T-helper 22 cell (primary cell): ENCODE measurements around the gene CWC25.

ENCODE experiments used
- DNase-seq: peaks from one replicate; pipeline ENCODE4 v3.0.0-alpha.2; 2020; ENCODE audit warnings: low read depth

The CWC25 gene

DNA sequence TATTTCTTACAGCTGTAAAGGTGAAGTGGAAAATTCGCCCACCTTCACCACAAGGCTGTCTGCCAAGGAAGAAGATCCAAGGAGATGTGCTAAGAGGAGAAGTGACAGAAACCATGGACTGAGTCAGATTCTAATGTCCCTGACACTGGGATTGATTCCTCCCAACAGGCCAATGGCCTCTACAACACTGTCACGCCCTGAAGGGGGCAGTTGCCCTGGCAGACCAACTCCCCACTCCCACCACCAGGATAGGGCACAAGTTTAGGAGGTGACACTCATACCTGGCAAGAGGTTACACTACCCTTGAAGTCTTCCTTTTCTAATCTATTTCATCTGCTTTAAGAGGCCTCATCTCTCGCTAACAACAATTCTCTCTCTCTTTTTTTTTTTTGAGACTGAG, 41.9 kb downstream of the CWC25 start:
- no peak for DNase-seq

DNA sequence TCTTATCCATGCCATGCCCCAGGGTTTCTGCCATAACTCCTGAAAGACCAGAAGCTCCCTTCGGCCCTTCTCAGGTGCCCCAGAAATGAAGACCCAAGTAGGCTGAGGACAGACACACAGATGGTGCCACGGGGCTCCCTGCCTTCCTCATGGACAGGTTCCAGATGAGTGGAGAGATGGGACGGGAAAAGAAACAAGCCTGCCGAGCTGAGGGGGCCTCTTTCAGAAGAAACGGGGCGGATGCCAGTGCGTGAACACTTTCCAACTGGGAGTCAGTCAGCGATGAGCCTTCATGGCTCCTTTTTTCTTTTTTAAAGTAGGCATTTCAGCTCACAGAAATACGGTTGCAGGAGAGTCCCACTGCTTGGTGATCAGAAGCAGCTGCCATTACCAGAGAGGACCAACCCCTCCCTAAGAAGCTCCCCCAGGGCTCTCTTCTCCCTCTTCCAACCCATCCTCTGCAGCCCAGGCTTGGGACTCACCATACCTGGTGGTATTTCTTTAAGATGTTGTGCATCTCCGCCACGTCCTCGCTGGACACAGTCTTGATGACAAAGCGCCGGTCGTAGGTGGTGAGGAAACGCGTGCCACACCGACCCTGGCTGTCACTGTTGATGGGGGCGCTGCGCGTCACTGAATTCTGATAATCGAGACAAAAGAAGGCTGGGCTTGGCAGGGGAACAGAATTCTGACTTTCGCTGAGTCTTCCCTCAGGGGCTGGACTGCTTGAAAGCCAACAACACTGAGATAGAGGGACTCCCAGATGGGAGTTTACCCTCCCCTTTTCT, 45.0 kb downstream of the CWC25 start:
- DNase-seq, result no peak

DNA sequence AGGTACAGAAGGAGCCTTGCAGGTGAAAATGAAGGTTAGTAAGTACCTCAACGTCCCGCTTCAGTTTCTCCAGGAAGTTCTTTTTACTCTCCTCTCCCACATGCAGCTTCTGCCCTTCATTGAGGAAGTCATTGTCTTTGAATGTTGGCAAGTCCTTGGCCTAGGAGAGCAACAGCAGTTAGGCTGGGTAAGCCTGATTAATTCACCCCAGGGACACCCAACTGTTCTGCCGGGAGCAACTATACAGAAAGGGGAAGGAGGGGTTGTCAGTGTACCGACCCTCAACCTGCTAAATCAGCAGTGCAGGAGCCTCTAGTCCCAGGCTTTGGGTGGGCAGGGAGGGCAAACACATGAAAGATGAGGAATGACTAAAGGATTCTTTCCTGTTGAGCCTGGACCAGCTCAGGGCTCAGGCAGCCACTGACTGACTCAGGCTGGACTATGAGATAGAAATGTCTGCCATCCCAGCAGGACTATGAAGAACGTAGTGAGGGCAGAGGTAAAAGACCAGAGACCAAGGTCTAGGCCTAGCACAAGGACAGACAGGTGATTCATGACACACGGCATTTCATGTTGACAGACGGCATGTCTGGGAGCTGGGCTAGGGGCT, 47.4 kb downstream of the CWC25 start:
- DNase-seq, result no peak

DNA sequence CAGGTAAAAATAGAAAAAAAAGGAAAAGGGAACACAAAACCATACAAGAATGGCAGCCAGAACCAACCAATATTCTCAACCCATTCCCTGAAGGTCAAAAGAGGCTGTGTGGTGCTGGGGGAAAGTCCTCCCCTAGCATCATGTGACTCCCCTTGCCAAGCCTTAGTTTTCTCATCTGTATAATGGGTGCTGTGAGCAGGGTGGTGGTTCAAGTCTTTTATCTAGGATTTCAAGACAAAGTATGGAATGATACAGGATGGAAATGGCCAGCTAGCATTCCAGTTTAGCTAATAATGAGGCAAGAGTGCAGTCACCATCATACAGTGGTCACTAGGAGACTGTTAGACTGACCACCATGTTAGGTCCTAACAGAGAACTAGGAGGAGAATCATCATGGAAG, 51.9 kb downstream of the CWC25 start:
- no peak for DNase-seq

DNA sequence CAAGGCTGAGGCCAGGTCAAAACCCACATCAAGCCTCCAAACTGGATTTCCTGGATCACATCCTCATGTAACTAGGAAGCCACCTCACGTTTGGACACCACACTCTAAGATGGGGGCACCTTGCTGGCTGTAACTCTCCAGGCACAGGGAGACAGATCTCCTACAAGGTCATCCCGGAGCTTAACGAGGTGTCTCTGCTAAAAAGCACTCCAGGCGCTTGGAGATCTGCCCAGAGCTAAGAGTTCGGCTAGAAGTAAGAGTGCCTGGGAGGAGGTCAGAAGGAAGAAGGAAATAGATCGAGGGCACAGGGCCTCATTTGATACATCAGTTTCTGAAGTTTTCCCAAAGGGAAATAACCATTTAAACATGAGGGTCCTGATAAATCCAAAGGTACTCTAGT, 56.7 kb downstream of the CWC25 start:
- DNase-seq, result no peak

DNA sequence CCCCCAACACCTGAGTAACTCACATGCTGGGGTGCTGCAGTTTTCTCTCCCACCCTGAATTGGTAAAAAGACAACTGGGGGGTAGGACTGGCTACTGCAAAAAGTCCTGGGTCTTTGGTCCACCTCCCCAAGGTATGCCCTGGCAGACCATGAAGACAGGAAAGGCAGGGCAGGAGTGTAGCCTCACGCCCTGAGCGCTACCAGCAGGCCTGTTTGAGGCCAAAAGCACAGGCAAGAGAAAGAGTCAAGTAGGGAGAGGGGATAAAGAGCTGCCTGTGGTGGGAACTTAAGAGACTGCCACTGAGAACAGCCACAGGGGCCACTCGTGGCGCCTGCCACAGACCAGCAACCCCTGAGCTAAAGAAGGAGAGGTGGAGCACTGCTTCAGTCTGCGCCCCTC, 58.8 kb downstream of the CWC25 start:
- DNase-seq, result no peak

DNA sequence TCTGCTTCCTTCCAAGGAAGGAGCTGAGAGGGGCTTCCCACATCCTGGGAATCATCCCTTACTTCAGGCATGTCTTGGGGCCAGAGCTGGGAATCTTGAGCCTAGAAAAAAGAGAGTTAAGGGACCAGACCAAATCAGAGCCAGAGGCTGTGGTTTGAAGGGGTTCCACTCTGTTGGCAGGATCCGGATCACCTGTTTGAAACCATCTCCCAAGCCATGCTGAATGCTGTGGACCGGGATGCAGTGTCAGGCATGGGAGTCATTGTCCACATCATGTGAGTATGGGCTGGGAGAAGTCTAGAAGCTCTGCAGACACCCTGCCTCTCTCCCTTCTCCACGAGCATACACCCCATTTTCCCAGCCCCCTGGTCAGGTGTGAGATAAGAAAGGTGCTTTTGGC, 62.9 kb downstream of the CWC25 start:
- DNase-seq, result no peak

DNA sequence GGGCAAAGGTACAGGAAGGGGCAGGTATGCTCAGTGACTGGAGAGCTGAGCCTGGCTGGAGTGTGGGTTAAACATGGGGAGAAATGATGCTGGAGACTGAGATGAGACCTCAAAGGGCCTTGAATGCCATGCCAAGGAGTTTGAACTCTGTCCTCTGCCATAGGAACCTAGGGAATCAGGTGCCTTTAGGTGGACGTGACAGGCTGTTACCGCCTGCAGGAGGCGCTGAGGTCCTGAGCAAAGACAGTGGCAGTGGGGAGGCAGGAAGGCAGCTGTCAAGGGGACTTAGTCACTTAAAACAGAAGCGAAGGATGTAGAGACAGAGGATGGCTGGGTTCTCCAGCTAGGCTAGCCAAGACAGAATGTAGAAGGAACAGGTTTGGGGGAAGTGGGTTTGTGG, 63.5 kb downstream of the CWC25 start:
- no peak for DNase-seq

DNA sequence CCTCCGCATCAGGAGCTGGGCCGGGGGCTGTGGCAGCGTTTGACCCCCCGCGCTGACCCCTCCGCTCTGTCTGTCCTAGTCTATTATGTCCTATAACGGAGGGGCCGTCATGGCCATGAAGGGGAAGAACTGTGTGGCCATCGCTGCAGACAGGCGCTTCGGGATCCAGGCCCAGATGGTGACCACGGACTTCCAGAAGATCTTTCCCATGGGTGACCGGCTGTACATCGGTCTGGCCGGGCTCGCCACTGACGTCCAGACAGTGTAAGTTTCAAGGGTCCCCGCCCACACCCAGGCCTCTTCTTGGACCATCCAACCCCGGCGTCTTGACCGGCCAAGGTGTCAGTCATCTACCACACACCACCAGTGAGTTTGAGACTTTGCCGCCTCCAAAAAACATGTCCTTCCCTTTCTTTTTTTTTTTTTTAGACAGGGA, 72.0 kb downstream of the CWC25 start:
- DNase-seq, result no peak

DNA sequence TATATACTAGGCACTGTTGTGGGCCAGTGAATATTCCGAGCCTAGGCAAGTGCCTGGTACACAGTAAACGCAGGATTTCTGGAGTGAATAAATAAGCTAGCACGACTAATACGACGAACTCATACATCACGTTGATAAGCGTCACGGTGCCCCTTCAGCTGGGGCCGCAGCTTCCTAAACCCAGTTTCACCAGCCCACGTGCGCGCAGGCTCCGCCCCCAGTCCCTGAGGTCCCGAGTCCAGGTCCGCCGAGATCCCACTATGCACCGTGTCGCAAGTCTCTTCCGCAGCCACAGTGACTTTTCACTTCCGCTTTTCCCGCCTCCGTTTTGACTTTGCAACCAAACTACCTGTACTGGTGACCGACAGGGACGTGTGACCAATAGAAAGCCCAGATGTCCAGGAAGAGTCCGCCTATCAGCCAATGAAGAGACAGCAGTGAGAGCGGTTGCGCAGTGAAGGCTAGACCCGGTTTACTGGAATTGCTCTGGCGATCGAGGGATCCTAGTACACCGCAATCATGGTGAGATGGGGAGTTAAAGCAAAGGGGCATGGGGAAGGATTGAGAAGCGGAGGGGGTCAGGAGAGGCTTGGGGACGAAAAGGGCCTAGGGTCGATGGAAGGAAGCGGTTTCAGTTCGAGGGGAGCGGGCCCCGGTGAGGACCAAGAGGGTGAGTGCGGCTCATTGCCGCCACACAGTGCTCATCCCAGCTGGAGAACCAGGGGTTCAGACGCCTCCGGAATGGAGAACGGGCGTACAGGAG, 72.6 kb downstream of the CWC25 start, which contains the start of gene PSMB3:
Gene PSMB3, plus strand, starts transcription at position 434 of the 763 bp plus-strand sequence. Its CDS starts 86 bp downstream, at position 520.
- DNase-seq, result peak; percentile 96

DNA sequence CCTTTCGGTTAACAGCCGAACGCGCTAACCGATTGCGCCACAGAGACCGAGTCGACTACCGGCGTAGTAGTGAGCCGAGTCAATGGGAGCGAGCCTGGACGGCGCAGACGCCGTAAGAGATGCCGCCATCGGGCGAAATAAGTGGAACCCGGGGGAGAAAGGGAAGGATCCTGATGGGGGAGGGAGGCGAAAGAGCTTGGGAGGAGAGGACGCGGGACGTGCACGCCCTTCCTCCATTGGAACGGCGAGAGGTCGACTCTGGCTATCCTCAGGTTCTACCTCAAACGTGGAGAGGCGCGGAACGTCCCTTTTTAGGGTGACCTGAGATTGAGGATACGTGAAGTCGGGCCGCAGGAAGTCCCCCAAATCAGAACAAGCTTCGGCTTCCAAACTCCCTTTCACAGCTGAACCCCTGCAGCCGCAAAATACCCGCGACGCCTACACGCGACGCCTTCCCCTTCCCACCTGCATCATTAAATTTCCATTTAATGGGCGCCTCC, 73.3 kb downstream of the CWC25 start:
- DNase-seq, result peak; percentile 45

DNA sequence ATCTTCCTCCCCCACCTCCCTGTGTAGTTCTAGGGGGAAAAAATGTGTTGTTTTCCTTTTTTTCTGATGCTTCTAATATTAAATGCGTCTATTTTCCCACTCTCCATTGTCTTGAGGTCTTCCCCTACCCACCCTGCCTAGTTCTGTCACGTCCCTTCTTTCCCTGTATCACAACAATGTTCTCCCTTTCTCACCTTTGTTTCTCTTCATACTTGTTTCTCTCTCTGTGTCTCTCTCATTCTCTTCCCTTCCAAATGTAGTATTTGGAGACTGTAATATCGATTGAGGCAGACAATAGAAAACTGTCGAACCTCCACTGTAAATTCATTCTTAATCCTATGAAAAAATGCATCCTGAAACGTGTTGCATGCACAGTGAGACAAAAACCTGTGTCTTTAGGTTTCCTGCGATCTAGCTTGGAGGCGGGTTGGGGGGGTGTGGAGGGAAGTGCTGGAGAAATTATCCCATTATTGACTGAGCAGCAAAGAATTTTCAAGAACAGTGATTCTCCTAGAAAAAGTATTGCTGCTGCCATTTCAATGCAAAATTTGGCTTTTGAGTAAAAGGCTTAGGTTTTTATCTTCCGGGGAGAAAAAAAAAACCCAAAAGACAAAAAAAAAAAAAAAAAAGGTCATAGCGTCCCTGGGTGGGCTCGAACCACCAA, 73.8 kb downstream of the CWC25 start:
- no peak for DNase-seq
